Measurements from ENCODE around the gene DKK3. TPM values are rescaled to one million over a fixed set of nuclear protein-coding genes. Genes with fewer than 3 reads are reported as not detected.

DKK3 gene
- polyA plus RNA-seq, 3 donors = 49.7 to 72.3 (median 66.7) TPM

GRCh38 chr11:11989774-11990744 lies 18.4 kb downstream of the DKK3 start:
- DNase-seq (ENCODE audit: extremely low read depth in 1 of 11, low read depth in 9 of 11, low spot score in 4 of 11) = no peak

- DNase-seq (ENCODE audit: extremely low read depth in 1 of 11, low read depth in 9 of 11, low spot score in 4 of 11) = no peak
Measured at GRCh38 chr11:11988681-11989261, 19.7 kb downstream of the DKK3 start.

- DNase-seq (ENCODE audit: extremely low read depth in 1 of 11, low read depth in 9 of 11, low spot score in 4 of 11) = no peak
Measured at GRCh38 chr11:11988099-11988651, 20.3 kb downstream of the DKK3 start.

GRCh38 chr11:11987503-11988022 lies 20.9 kb downstream of the DKK3 start:
- no peak for DNase-seq (ENCODE audit: extremely low read depth in 1 of 11, low read depth in 9 of 11, low spot score in 4 of 11)

- no peak for DNase-seq (ENCODE audit: extremely low read depth in 1 of 11, low read depth in 9 of 11, low spot score in 4 of 11)
Measured at GRCh38 chr11:11985954-11986949, 22.2 kb downstream of the DKK3 start.

- DNase-seq (ENCODE audit: extremely low read depth in 1 of 11, low read depth in 9 of 11, low spot score in 4 of 11) = no peak
Measured at GRCh38 chr11:11985016-11985715, 23.3 kb downstream of the DKK3 start.

GRCh38 chr11:11984563-11984962 lies 23.9 kb downstream of the DKK3 start:
- no peak for DNase-seq (ENCODE audit: extremely low read depth in 1 of 11, low read depth in 9 of 11, low spot score in 4 of 11)

GRCh38 chr11:11983427-11983826 lies 25.0 kb downstream of the DKK3 start:
- DNase-seq (ENCODE audit: extremely low read depth in 1 of 11, low read depth in 9 of 11, low spot score in 4 of 11) = no peak

GRCh38 chr11:11982975-11983374 lies 25.5 kb downstream of the DKK3 start:
- DNase-seq (ENCODE audit: extremely low read depth in 1 of 11, low read depth in 9 of 11, low spot score in 4 of 11) = no peak

GRCh38 chr11:11982461-11982860 lies 26.0 kb downstream of the DKK3 start:
- no peak for DNase-seq (ENCODE audit: extremely low read depth in 1 of 11, low read depth in 9 of 11, low spot score in 4 of 11)

GRCh38 chr11:11981840-11982239 lies 26.6 kb downstream of the DKK3 start:
- no peak for DNase-seq (ENCODE audit: extremely low read depth in 1 of 11, low read depth in 9 of 11, low spot score in 4 of 11)

- DNase-seq (ENCODE audit: extremely low read depth in 1 of 11, low read depth in 9 of 11, low spot score in 4 of 11) = no peak
Measured at GRCh38 chr11:11981364-11981763, 27.1 kb downstream of the DKK3 start.

- no peak for DNase-seq (ENCODE audit: extremely low read depth in 1 of 11, low read depth in 9 of 11, low spot score in 4 of 11)
Measured at GRCh38 chr11:11980841-11981308, 27.6 kb downstream of the DKK3 start.

- DNase-seq (ENCODE audit: extremely low read depth in 1 of 11, low read depth in 9 of 11, low spot score in 4 of 11) = no peak
Measured at GRCh38 chr11:11980200-11980599, 28.2 kb downstream of the DKK3 start.

GRCh38 chr11:11979488-11980117 lies 28.8 kb downstream of the DKK3 start:
- peak in 1 of 11 donors; percentile 41 for DNase-seq (ENCODE audit: extremely low read depth in 1 of 11, low read depth in 9 of 11, low spot score in 4 of 11)

GRCh38 chr11:11978792-11979487 lies 29.5 kb downstream of the DKK3 start:
- peak in 2 of 11 donors; percentile 34 to 44 for DNase-seq (ENCODE audit: extremely low read depth in 1 of 11, low read depth in 9 of 11, low spot score in 4 of 11)

GRCh38 chr11:11978098-11978637 lies 30.3 kb downstream of the DKK3 start:
- no peak for DNase-seq (ENCODE audit: extremely low read depth in 1 of 11, low read depth in 9 of 11, low spot score in 4 of 11)

Data from renal cortex interstitium (tissue), 11 donors.